Measurements from ENCODE around the gene ACVR1B. TPM values are rescaled to one million over a fixed set of nuclear protein-coding genes. Genes with fewer than 3 reads are reported as not detected.

Gene ACVR1B
- total and polyA plus RNA-seq, 11 donors = 7.4 to 19.8 (median 11.6) TPM

DNA sequence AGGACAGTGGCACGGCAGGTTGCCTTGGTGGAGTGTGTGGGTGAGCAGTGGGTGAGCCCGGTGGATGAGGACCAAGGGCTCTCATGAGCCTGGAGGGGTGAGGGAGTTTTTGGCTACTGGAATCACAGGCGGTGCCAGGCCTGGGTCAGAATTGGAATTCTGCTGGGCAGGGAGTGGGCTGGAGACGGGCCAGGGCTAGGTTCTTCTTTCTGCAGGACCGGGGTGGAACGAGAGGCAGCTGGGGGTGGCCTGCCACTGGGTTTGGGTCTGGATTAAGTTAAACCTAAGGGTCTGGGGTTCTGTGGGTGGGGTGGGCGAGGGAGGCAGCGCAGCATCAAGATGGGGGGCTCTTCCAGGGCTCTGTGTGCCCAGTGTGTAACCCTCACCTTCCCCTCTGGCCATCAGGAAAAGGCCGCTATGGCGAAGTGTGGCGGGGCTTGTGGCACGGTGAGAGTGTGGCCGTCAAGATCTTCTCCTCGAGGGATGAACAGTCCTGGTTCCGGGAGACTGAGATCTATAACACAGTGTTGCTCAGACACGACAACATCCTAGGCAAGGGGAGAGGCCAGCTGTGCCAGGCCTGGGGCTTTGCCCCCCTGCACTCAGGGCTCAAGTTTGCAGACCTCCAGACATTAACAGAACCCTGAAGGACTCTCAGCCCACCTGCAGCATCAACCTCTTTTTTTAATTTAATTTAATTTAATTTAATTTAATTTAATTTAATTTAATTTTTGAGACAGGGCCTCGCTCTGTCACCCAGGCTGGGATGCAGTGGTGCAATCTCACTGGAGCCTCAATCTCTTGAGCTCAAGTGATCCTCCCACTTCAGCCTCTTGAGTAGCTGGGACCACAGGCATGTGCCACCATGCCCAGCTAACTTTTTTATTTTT, 37.2 kb upstream of the ACVR1B start:
- TF ChIP-seq, protein P1, sequence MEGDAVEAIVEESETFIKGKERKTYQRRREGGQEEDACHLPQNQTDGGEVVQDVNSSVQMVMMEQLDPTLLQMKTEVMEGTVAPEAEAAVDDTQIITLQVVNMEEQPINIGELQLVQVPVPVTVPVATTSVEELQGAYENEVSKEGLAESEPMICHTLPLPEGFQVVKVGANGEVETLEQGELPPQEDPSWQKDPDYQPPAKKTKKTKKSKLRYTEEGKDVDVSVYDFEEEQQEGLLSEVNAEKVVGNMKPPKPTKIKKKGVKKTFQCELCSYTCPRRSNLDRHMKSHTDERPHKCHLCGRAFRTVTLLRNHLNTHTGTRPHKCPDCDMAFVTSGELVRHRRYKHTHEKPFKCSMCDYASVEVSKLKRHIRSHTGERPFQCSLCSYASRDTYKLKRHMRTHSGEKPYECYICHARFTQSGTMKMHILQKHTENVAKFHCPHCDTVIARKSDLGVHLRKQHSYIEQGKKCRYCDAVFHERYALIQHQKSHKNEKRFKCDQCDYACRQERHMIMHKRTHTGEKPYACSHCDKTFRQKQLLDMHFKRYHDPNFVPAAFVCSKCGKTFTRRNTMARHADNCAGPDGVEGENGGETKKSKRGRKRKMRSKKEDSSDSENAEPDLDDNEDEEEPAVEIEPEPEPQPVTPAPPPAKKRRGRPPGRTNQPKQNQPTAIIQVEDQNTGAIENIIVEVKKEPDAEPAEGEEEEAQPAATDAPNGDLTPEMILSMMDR (IDR thresholded peaks at IDR 0.05) = no peak
- no peak for TF ChIP-seq POLR2A (IDR thresholded peaks at IDR 0.05)
- Histone ChIP-seq H3K36me3 (peaks cover 0 to 50% (median 30%) of the 10 kb centered on the region in 9 donors), H3K4me3 (no peak overlapping the region), H3K27ac (no peak overlapping the region), H3K4me1 (peaks cover 6 to 71% (median 53%) of the 10 kb centered on the region in 12 donors), H3K9me3 (no peaks in the 10 kb centered on the region), H3K27me3 (no peaks in the 10 kb centered on the region)
- ATAC-seq (peak in 1 of 4 donors; percentile 13), DNase-seq (peak in 1 of 5 donors; percentile 74)
- WGBS, 4 donors = 76 to 83% (median 80%) methylated on average over 14 to 17 of the region's 17 CpGs
- intact Hi-C loops (cut with DNase I) = no loop called here

DNA sequence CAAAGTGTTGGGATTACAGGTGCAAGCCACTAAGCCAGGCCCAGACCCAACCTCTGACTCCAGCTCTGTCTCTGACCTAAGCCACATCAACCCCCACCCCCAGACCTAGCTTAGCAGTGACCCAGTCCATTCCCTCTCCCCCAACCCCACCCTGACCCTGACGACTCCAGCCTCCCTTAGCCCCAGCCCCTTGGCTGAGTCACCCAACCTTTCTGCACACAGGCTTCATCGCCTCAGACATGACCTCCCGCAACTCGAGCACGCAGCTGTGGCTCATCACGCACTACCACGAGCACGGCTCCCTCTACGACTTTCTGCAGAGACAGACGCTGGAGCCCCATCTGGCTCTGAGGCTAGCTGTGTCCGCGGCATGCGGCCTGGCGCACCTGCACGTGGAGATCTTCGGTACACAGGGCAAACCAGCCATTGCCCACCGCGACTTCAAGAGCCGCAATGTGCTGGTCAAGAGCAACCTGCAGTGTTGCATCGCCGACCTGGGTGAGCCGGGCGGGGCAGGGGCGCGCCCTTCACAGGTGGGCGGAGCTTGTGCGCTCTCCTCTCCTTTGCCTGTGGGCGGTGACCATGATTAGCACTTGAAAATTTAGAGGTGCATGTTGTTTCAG, 36.4 kb upstream of the ACVR1B start:
- Histone ChIP-seq H3K27ac (no peak overlapping the region), H3K9me3 (no peaks in the 10 kb centered on the region), H3K4me1 (peaks cover 6 to 63% (median 46%) of the 10 kb centered on the region in 12 donors), H3K4me3 (no peak overlapping the region), H3K36me3 (peaks cover 0 to 58% (median 33%) of the 10 kb centered on the region in 9 donors), H3K27me3 (no peaks in the 10 kb centered on the region)
- intact Hi-C loops (cut with DNase I) = no loop called here
- no peak for DNase-seq
- no peak for ATAC-seq
- 89 to 91% (median 90%) methylated on average over 26 to 28 of the region's 28 CpGs for WGBS, 4 donors
- no peak for TF ChIP-seq POLR2A (IDR thresholded peaks at IDR 0.05)
- TF ChIP-seq, protein P1 (IDR thresholded peaks at IDR 0.05) = no peak

GRCh38 chr12:51915951-51916350, 35.5 kb upstream of the ACVR1B start:
- DNase-seq (no peak), ATAC-seq (no peak)
- H3K4me1 ChIP-seq = peaks cover 1 to 54% (median 38%) of the 10 kb centered on the region in 12 donors
- no peak overlapping the region for H3K4me3 ChIP-seq
- WGBS, 4 donors = 96 to 99% (median 97%) methylated on average over 9 to 11 of the region's 11 CpGs
- H3K27me3 ChIP-seq = no peaks in the 10 kb centered on the region
- peaks cover 0 to 60% (median 33%) of the 10 kb centered on the region in 9 donors for H3K36me3 ChIP-seq
- no peak overlapping the region for H3K27ac ChIP-seq
- no peaks in the 10 kb centered on the region for H3K9me3 ChIP-seq
- no peak for TF ChIP-seq POLR2A (IDR thresholded peaks at IDR 0.05)
- TF ChIP-seq, protein P1 (IDR thresholded peaks at IDR 0.05) = no peak
- intact Hi-C loops (cut with DNase I) = no loop called here

DNA sequence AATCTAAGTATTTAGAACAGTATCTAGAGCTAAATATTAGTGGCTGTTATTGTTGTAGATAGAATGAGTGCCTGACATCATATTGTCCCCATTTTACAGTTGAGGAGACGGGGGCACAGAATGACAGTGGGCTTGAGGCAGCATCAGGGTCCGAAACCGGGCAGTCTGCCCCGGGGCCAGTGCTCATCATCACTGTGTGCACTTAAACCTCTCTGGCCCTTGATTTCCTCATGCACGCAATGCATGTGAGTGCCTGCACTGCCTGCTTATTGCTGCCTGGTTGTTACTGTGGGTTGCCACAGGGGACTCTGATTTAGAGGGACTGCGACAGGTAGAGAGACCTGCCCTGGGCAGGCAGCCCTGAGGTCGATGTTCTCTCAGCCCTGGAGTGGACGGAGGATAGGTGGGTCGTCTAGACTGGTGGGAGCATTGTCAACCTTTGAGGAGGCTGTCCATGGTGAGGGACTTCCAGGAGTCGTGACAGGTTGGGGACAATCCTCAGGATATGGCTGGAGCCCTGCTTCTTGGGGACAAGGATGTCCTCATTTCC, 34.4 kb upstream of the ACVR1B start:
- peak overlapping the region in 1 of 12 donors; percentile 39 for H3K27ac ChIP-seq
- H3K4me1 ChIP-seq = peaks cover 0 to 50% (median 27%) of the 10 kb centered on the region in 12 donors
- H3K36me3 ChIP-seq = peaks cover 0 to 64% (median 36%) of the 10 kb centered on the region in 9 donors
- DNase-seq (no peak), ATAC-seq (no peak)
- TF ChIP-seq, protein P1 (IDR thresholded peaks at IDR 0.05) = no peak
- no peak for TF ChIP-seq POLR2A (IDR thresholded peaks at IDR 0.05)
- WGBS, 4 donors = 87 to 92% (median 88%) methylated on average over 9 to 10 of the region's 10 CpGs
- no peaks in the 10 kb centered on the region for H3K27me3 ChIP-seq
- intact Hi-C loops (cut with DNase I) = no loop called here
- H3K9me3 ChIP-seq = no peaks in the 10 kb centered on the region
- no peak overlapping the region for H3K4me3 ChIP-seq

Measured in heart left ventricle (tissue), 16 donors.